Breast epithelium (tissue), 4 donors: Measurements from ENCODE around the gene INKA1. TPM values are rescaled to one million over a fixed set of nuclear protein-coding genes. Genes with fewer than 3 reads are reported as not detected.

Experiments
- DNase-seq, 2 donors: peaks; one replicate each; pipeline ENCODE4 v3.0.0-alpha.2; 2019; ENCODE audit warnings: low spot score in 2 of 2
- H3K27ac ChIP-seq, 2 donors: fragments of 200-600 bp; sonication (generic) in 1 of 2; one replicate each; pipeline ENCODE4 v1.5.1; 2016 to 2019; ENCODE audit warnings: mild to moderate bottlenecking in 1 of 2
- H3K27me3 ChIP-seq, 2 donors: fragments of 200-600 bp; sonication (generic) in 1 of 2; one replicate each; pipeline versions ENCODE4 v1.5.1 to v1.6.0; 2017 to 2019; ENCODE audit warnings: control low read depth in 1 of 2, mild to moderate bottlenecking in 1 of 2
- H3K36me3 ChIP-seq: fragments of 200-600 bp; one replicate; pipeline ENCODE4 v1.5.1; 2019
- H3K4me1 ChIP-seq, 2 donors: fragments of 200-600 bp; sonication (generic); one replicate each; pipeline ENCODE4 v1.5.1; 2016 to 2019; ENCODE audit warnings: control low read depth in 1 of 2
- H3K4me3 ChIP-seq, 3 donors: fragments of 200-600 bp; sonication (generic); 1 replicate in 2 of 3; 2 replicates in 1 of 3; pipeline ENCODE4 v1.5.1; 2016 to 2019; ENCODE audit warnings: mild to moderate bottlenecking in 3 of 3, moderate library complexity in 2 of 3
- H3K9me3 ChIP-seq, 2 donors: fragments of 200-600 bp; sonication (generic) in 1 of 2; one replicate each; pipeline ENCODE4 v1.5.1; 2016 to 2019; ENCODE audit warnings: control low read depth in 1 of 2
- POLR2A ChIP-seq: fragments of 450-650 bp; IDR thresholded peaks from one replicate; pipeline ENCODE4 v1.6.1; 2016; ENCODE audit warnings: antibody characterized with exemption, mild to moderate bottlenecking, moderate library complexity
- POLR2AphosphoS5 ChIP-seq, 3 donors: sonication (generic); formaldehyde crosslinking; IDR thresholded peaks; one replicate each; pipeline ENCODE4 v1.6.1; 2017; ENCODE audit warnings: antibody characterized with exemption in 3 of 3
- intact Hi-C: fragments of 100-400 bp; cut with DNase I; formaldehyde crosslinking; loops from one replicate; pipeline ENCODE4 v1.15.1; 2023; ENCODE audit warnings: low total_unique reads
- total RNA-seq, 3 donors: library from RNA; depleted of rRNA; stranded (reverse); fragments of >200 nt; gene quantifications; one replicate each; pipeline ENCODE4 v1.1.0, GENCODE V29; 2016
- TF ChIP-seq, protein P1 (sequence below), 3 donors: fragments of 450-650 bp; IDR thresholded peaks; one replicate each; pipeline ENCODE4 v1.5.1; 2016 to 2017; ENCODE audit warnings: antibody characterized with exemption in 3 of 3, mild to moderate bottlenecking in 3 of 3, moderate library complexity in 3 of 3

INKA1 gene
- total RNA-seq, 3 donors from 2014 or later = 2.3 to 4.5 (median 4.2) TPM

DNA sequence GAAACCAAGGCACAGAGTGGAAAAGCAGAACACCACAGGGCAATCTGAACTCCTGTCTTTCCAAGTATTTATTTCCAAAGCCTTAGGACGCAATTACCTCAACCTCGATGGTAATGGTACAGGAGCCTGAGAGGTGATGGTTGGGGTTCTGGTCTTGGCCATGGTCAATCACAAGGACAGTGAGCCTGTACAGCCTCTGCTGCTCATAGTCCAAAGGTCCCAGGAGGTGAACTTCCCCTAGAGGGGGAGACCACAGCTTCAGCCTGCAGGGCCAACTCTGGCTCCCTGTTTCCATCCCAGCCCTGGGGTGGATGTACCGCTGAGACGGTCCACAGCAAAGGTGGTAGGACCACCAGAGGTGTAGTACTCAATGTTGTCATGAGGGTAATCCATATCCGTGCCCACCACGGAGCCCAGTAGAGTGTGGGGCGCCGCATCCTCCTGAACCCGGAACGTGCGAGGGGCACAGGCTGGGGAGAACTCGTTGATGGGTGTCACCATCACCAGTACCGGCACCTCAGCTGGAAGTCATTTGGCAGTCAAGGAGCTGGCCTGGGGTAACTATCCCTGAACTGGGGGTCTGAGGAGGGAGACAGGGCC lies 9.5 kb upstream of the INKA1 start:
- intact Hi-C loops = no loop called here
- no peak for DNase-seq
- no peak for TF ChIP-seq POLR2A

DNA sequence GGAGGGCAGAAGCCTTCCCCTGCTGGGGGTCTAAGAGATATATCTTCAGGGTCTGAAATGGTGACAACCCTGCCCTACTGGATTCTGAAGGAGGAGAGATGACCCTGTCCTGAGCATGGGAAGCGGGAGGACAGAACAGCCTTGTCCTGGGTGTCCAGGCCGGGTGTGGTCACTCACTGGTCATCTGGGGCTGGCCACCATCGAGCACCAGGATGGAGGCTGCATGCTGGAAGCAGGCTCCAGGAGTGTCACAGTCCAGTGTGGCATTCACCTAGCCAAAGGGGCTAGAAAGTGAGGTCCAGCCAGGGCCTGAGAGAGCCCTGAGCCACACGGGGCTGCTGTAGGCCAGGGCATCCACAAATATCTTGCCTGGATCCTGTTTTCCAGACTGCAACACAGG lies 8.6 kb upstream of the INKA1 start:
- no peak overlapping the region for H3K27ac ChIP-seq
- intact Hi-C loops = no loop called here
- no peaks in the 10 kb centered on the region for H3K36me3 ChIP-seq
- H3K9me3 ChIP-seq = no peaks in the 10 kb centered on the region
- no peak for TF ChIP-seq POLR2AphosphoS5 (IDR thresholded peaks at IDR 0.05)
- TF ChIP-seq, protein P1, sequence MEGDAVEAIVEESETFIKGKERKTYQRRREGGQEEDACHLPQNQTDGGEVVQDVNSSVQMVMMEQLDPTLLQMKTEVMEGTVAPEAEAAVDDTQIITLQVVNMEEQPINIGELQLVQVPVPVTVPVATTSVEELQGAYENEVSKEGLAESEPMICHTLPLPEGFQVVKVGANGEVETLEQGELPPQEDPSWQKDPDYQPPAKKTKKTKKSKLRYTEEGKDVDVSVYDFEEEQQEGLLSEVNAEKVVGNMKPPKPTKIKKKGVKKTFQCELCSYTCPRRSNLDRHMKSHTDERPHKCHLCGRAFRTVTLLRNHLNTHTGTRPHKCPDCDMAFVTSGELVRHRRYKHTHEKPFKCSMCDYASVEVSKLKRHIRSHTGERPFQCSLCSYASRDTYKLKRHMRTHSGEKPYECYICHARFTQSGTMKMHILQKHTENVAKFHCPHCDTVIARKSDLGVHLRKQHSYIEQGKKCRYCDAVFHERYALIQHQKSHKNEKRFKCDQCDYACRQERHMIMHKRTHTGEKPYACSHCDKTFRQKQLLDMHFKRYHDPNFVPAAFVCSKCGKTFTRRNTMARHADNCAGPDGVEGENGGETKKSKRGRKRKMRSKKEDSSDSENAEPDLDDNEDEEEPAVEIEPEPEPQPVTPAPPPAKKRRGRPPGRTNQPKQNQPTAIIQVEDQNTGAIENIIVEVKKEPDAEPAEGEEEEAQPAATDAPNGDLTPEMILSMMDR (IDR thresholded peaks at IDR 0.05) = no peak
- H3K4me3 ChIP-seq = no peak overlapping the region
- H3K27me3 ChIP-seq = no peaks in the 10 kb centered on the region
- no peaks in the 10 kb centered on the region for H3K4me1 ChIP-seq
- no peak for DNase-seq

More for the DNA sequence above, 9.5 kb upstream of the INKA1 start:
- Histone ChIP-seq H3K27ac (no peak overlapping the region), H3K36me3 (no peaks in the 10 kb centered on the region), H3K4me1 (no peaks in the 10 kb centered on the region), H3K4me3 (no peak overlapping the region), H3K27me3 (no peaks in the 10 kb centered on the region), H3K9me3 (no peaks in the 10 kb centered on the region)

DNA sequence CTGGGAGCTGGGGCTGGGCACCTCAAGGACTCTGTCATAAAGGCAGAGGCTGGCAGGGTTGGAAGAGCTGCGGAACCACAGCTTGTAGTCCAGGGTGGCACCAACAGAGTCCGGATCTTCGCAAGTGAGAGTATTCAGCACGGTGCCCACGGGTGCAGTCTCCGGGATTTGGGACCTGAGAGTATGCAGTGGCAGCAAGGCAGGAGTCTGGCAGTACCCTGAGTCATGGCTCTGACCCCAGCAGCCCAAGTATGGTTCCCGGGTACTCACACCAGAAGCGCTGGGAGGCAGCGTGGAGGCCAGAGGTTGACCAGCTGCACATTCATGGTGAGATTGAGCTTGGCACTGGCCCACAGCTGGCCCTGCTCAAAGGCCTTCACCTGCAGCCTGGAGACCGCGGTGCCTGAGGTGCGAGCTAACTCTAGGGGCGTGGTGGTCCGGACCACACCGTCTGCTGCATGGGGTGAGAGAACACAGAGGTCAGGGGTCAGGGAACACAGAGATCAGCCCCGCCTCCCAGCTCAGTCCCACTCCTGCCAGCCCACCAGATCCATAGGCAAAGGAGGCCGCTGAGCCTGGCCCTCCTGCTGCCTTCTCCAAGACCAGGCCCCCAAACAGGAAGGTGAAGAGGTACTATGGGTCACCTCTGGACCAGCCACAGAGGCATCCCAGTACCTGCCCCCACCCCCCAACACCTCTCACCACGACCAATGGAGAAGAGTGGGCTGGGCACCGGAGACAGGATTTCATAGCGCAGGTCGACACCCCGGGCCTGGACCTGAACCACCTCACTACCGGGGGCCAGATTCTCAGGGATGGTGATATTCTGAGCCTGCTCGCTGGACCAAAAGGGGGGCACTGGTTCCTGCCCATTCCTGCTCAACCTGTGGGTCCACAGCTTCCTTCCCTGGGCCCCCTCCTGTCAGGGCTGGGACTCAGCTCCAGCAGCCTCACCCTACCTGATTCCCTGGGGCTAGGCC lies 7.8 kb upstream of the INKA1 start:
- intact Hi-C loops = no loop called here
- no peak for DNase-seq
- Histone ChIP-seq H3K4me1 (no peaks in the 10 kb centered on the region), H3K4me3 (no peak overlapping the region), H3K27ac (no peak overlapping the region), H3K27me3 (no peaks in the 10 kb centered on the region), H3K9me3 (no peaks in the 10 kb centered on the region), H3K36me3 (no peaks in the 10 kb centered on the region)
- TF ChIP-seq POLR2AphosphoS5 (IDR thresholded peaks at IDR 0.05) = no peak
- TF ChIP-seq, protein P1 (IDR thresholded peaks at IDR 0.05) = no peak
- no peak for TF ChIP-seq POLR2A

DNA sequence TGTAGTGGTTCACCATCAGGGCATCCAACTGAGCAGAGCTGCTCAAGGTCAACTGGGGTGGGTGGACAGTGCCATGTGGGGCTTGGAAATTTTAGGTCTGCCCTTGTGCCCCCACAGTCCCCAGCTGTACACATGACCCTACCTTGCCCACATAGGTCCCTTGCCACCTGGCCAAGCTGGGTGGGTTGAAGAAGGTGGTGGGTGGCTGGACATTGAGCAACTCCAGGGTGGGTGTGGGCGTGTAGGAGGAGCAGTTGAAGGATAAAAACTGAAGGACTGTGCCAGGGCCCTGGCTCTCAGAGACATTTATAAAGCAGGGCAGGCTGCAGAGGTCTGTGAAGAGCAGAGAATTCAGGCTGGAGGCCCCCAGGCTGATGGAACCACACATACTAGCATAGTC lies 4.0 kb upstream of the INKA1 start:
- intact Hi-C loops = no loop called here

DNA sequence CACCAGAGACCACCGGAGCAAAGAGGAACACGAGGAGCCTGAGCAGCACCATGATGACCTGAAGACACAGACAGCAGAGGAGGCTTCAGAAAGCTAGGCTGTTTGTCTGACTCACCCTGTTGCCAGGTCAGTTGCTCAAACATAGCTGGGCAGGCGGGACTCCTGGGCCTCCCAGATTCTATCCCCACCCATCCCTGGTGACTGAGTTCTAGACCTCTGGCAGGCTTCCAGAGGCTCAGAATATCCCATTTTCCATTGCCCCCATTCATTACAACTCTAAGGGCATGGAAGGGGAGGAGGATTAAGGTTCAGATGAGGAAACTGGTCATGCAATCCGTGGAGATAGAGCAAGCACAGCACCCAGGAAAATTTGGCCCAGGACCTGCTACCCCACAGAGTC lies 3.3 kb upstream of the INKA1 start, which contains the start of gene CDHR4:
Gene CDHR4 (minus strand): TSS at position 113 of the 400 bp plus-strand sequence. CDS start 61 bp downstream, at position 52.
- DNase-seq = no peak
- no peaks in the 10 kb centered on the region for H3K9me3 ChIP-seq
- no peaks in the 10 kb centered on the region for H3K36me3 ChIP-seq
- intact Hi-C loops = loop anchor here (5.0 kb wide), 1 partner anchor 1707 kb away; no protein-coding TSS in a partner anchor
- TF ChIP-seq, protein P1 (IDR thresholded peaks at IDR 0.05) = no peak
- TF ChIP-seq POLR2AphosphoS5 (IDR thresholded peaks at IDR 0.05) = no peak
- no peak for TF ChIP-seq POLR2A
- no peak within 1 kb of the TSS for H3K27ac ChIP-seq
- no peak within 1 kb of the TSS for H3K4me3 ChIP-seq
- H3K4me1 ChIP-seq = peaks cover 5 to 12% of the 10 kb centered on the region in 2 donors
- H3K27me3 ChIP-seq = no peaks in the 10 kb centered on the region

More for the DNA sequence above, 4.0 kb upstream of the INKA1 start:
- Histone ChIP-seq H3K4me3 (no peak overlapping the region), H3K27ac (no peak overlapping the region), H3K9me3 (no peaks in the 10 kb centered on the region), H3K36me3 (no peaks in the 10 kb centered on the region), H3K4me1 (peaks cover 0 to 6% of the 10 kb centered on the region in 2 donors), H3K27me3 (no peaks in the 10 kb centered on the region)
- no peak for DNase-seq
- TF ChIP-seq, protein P1 (IDR thresholded peaks at IDR 0.05) = no peak
- TF ChIP-seq POLR2AphosphoS5 (IDR thresholded peaks at IDR 0.05) (no peak), POLR2A (no peak)
